KMS-11 (cell line): ENCODE data around the gene PFKFB4.

Experiments
- H2AFZ ChIP-seq: fragments of 200-600 bp; sonication (generic); 2 replicates; pipeline ENCODE4 v1.6.1; 2016; ENCODE audit warnings: antibody characterized with exemption, mixed run types, low read depth
- H3K27ac ChIP-seq: fragments of 200-600 bp; sonication (generic); 2 replicates; pipeline ENCODE4 v1.6.1; 2016; ENCODE audit warnings: mild to moderate bottlenecking, mixed run types
- H3K27me3 ChIP-seq: fragments of 200-600 bp; sonication (generic); 2 replicates; pipeline ENCODE4 v1.6.1; 2017; ENCODE audit warnings: mild to moderate bottlenecking, low read depth, mixed run types, moderate library complexity; ENCODE audit not compliant: insufficient read depth
- H3K36me3 ChIP-seq: fragments of 200-600 bp; sonication (generic); 2 replicates; pipeline ENCODE4 v1.6.1; 2017; ENCODE audit warnings: mild to moderate bottlenecking, mixed run types; ENCODE audit not compliant: insufficient read depth
- H3K4me1 ChIP-seq: fragments of 200-600 bp; sonication (generic); 2 replicates; pipeline ENCODE4 v1.6.1; 2016; ENCODE audit warnings: mild to moderate bottlenecking, low read depth, mixed run types; ENCODE audit not compliant: poor library complexity, severe bottlenecking
- H3K4me2 ChIP-seq: fragments of 200-600 bp; sonication (generic); 2 replicates; pipeline ENCODE4 v1.7.0; 2016; ENCODE audit warnings: mild to moderate bottlenecking, mixed run types
- H3K4me3 ChIP-seq: fragments of 200-600 bp; sonication (generic); IDR thresholded peaks from 2 replicates; pipeline ENCODE4 v1.6.1; 2017; ENCODE audit warnings: low read depth, low read length, mixed read lengths; ENCODE audit not compliant: insufficient read depth
- H3K79me2 ChIP-seq: fragments of 200-600 bp; sonication (generic); 2 replicates; pipeline ENCODE4 v1.6.1; 2016; ENCODE audit warnings: low read depth, mixed run types; ENCODE audit not compliant: insufficient read depth
- H3K9ac ChIP-seq: fragments of 200-600 bp; sonication (generic); 2 replicates; pipeline ENCODE4 v1.6.1; 2016; ENCODE audit warnings: mild to moderate bottlenecking, mixed run types
- H4K20me1 ChIP-seq: fragments of 200-600 bp; sonication (generic); 2 replicates; pipeline ENCODE4 v1.6.1; 2016; ENCODE audit warnings: mild to moderate bottlenecking, mixed run types; ENCODE audit not compliant: insufficient read depth
- CTCF ChIP-seq: fragments of 200-600 bp; sonication (generic); conservative IDR thresholded peaks from 2 replicates; pipeline ENCODE4 v1.6.1; 2017; ENCODE audit warnings: low read depth, mild to moderate bottlenecking, antibody characterized with exemption, low read length, moderate library complexity, mixed read lengths

The PFKFB4 gene

DNA sequence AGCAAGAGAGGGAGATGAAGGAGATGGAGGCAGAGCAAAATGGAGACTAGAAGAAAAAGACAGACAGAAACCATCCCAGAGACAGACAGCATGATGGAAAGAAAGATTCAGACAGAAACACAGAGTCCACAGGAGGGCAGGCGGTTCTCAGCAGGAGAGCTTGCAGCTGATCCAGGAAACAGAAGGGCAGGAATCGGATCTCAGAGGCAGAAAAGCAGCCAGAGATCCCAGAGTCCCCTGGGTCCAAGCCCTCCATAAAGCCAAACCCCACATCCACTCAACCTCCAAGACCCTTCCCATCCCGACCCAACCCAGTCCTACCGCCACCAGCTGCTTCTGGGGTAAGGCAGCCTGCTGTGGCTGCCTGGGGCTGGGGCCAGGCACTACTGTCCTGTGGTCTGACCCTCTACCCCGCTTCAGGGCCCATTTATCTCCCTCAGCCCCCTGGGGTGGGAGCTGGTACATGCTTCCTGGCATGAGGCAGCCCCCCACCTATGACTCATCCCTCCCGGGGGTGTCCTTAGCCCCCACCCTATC lies 6.8 kb upstream of the PFKFB4 start, which contains the start of gene UCN2:
Gene UCN2 (minus strand): TSS at position 400 of the 537 bp plus-strand sequence. CDS start 657 bp downstream, outside the sequence.
- Histone ChIP-seq H3K4me1 (no peaks in the 10 kb centered on the region), H3K27ac (no peak within 1 kb of the TSS), H4K20me1 (no peaks in the 10 kb centered on the region), H3K4me3 (no peak within 1 kb of the TSS), H3K4me2 (no peak within 1 kb of the TSS), H3K79me2 (no peaks in the 10 kb centered on the region), H3K9ac (no peak within 1 kb of the TSS), H3K36me3 (no peaks in the 10 kb centered on the region), H3K27me3 (no peaks in the 10 kb centered on the region), H2AFZ (no peak within 1 kb of the TSS)
- TF ChIP-seq CTCF = no peak

DNA sequence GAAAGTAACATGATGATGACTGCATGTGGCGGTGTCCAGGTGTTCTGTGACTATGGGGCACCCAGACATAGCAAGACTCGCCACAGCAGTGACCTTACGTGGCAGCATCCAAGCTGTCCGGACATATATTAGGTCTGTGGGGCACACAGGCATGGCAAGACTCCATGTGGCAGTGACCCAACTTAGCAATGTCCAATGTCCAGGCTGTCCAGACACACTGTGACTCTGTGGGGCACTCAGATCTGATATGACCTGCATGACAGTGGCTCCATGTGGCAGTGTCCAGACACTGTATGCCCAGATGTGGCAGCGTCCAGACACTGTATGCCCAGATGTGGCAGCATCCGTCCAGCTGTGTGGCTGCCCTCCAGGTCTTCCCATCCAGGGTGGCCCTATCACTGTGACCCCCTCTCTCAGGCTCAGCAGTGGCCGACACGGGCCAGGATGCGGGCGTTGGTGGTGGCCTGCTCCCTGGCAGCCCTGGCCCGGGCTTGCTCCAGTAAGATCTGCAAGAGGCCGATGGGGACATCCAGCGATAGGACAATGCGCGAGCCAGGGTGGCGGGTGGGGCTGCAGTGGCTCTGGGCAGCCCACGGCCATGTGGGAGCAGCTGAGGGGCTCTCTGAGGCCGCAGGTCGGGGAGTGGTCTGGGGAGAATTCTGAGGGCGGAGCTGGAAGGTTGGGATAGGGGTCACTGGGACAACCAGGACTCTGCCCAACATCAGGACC lies 5.9 kb upstream of the PFKFB4 start:
- no peaks in the 10 kb centered on the region for H3K36me3 ChIP-seq
- no peak overlapping the region for H3K9ac ChIP-seq
- H3K4me3 ChIP-seq = no peak overlapping the region
- no peak for TF ChIP-seq CTCF
- H2AFZ ChIP-seq = no peak overlapping the region
- peaks cover 3% of the 10 kb centered on the region for H3K4me1 ChIP-seq
- H4K20me1 ChIP-seq = no peaks in the 10 kb centered on the region
- no peak overlapping the region for H3K4me2 ChIP-seq
- H3K27ac ChIP-seq = no peak overlapping the region
- H3K79me2 ChIP-seq = no peaks in the 10 kb centered on the region
- no peaks in the 10 kb centered on the region for H3K27me3 ChIP-seq

- Histone ChIP-seq H3K79me2 (no peaks in the 10 kb centered on the region), H3K4me3 (no peak overlapping the region), H3K4me1 (peaks cover 3% of the 10 kb centered on the region), H3K27me3 (no peaks in the 10 kb centered on the region), H3K9ac (no peak overlapping the region), H3K27ac (no peak overlapping the region), H2AFZ (no peak overlapping the region), H3K36me3 (no peaks in the 10 kb centered on the region), H3K4me2 (no peak overlapping the region), H4K20me1 (no peaks in the 10 kb centered on the region)
- TF ChIP-seq CTCF = no peak
Measured at GRCh38 chr3:48561045-48561736, 4.6 kb upstream of the PFKFB4 start.

DNA sequence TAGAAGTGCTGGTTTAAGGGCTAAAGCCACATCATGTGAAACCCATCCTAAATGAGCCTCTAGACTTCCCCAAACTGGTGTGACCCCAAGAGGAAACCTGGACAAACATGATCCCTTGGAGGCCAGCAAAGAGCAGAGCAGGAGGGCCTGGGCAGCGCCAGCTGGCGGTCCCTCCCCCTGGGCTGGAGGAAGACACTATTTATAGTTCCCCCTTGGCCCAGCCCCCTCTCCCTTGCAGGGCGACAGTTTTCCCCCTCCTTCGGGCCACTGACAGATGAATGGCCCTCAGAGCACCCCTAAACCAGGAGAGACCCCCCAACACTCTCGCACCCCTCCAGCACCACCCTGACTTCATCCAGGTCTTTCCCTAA lies 4.0 kb upstream of the PFKFB4 start:
- no peak overlapping the region for H3K4me2 ChIP-seq
- no peaks in the 10 kb centered on the region for H4K20me1 ChIP-seq
- no peak overlapping the region for H3K4me3 ChIP-seq
- no peaks in the 10 kb centered on the region for H3K79me2 ChIP-seq
- TF ChIP-seq CTCF = no peak
- no peak overlapping the region for H3K27ac ChIP-seq
- H3K36me3 ChIP-seq = no peaks in the 10 kb centered on the region
- H3K27me3 ChIP-seq = no peaks in the 10 kb centered on the region
- H3K4me1 ChIP-seq = peaks cover 3% of the 10 kb centered on the region
- H3K9ac ChIP-seq = no peak overlapping the region
- H2AFZ ChIP-seq = no peak overlapping the region
